Gastrocnemius medialis (tissue), 4 donors: ENCODE results near the gene EPM2A. TPM values are rescaled to one million over a fixed set of nuclear protein-coding genes. Genes with fewer than 3 reads are reported as not detected.

Source experiments
- ATAC-seq, 2 donors: fragments of 150-250 bp; one replicate each; pipeline ENCODE4 v1.9.1; 2016
- DNase-seq, 2 donors: peaks; one replicate each; pipeline ENCODE4 v3.0.0-alpha.2; 2019
- H3K27ac ChIP-seq, 4 donors: fragments of 200-600 bp; sonication (generic); 1 replicate in 1 of 4; 2 replicates in 3 of 4; pipeline ENCODE4 v1.5.1; 2016 to 2018; ENCODE audit warnings: mild to moderate bottlenecking in 2 of 4, moderate library complexity in 1 of 4
- H3K27me3 ChIP-seq, 3 donors: fragments of 200-600 bp; sonication (generic) in 2 of 3; 1 replicate in 1 of 3; 2 replicates in 2 of 3; pipeline versions ENCODE4 v1.5.1 to v1.6.0; 2016 to 2019; ENCODE audit warnings: mild to moderate bottlenecking in 1 of 3, moderate library complexity in 1 of 3
- H3K36me3 ChIP-seq, 2 donors: fragments of 200-600 bp; sonication (generic) in 1 of 2; one replicate each; pipeline ENCODE4 v1.5.1; 2017 to 2018
- H3K4me1 ChIP-seq, 2 donors: fragments of 200-600 bp; sonication (generic) in 1 of 2; one replicate each; pipeline ENCODE4 v1.5.1; 2016 to 2017; ENCODE audit warnings: mild to moderate bottlenecking in 2 of 2
- H3K4me3 ChIP-seq, 4 donors: fragments of 200-600 bp; sonication (generic) in 3 of 4; 1 replicate in 1 of 4; 2 replicates in 3 of 4; pipeline ENCODE4 v1.5.1; 2016 to 2019; ENCODE audit warnings: mild to moderate bottlenecking in 2 of 4
- H3K9me3 ChIP-seq, 3 donors: fragments of 200-600 bp; sonication (generic) in 2 of 3; 1 replicate in 1 of 3; 2 replicates in 2 of 3; pipeline ENCODE4 v1.5.1; 2016 to 2019
- POLR2A ChIP-seq, 2 donors: fragments of 450-650 bp; IDR thresholded peaks; one replicate each; pipeline ENCODE4 v1.6.1; 2017; ENCODE audit warnings: antibody characterized with exemption in 2 of 2, mild to moderate bottlenecking in 2 of 2, moderate library complexity in 2 of 2
- in situ Hi-C, 4 donors: fragments of 200-750 bp; cut with MboI; loops; one replicate each; pipeline versions ENCODE4 v1.15.0 to v1.8.0; 2017; ENCODE audit warnings: low sequenced_read_pairs in 4 of 4
- intact Hi-C: fragments of 100-400 bp; cut with DNase I; formaldehyde crosslinking; loops from one replicate; pipeline ENCODE4 v1.15.1; 2023; ENCODE audit warnings: low total_unique reads
- total RNA-seq, 4 donors: library from RNA; depleted of rRNA; stranded (reverse); fragments of >200 nt; gene quantifications; one replicate each; pipeline versions ENCODE4 v1.1.0 to v1.2.3, GENCODE V29; 2016
- TF ChIP-seq, protein P1 (sequence below), 5 experiments: fragments of 450-650 bp in 3 of 5; fragments of 200-600 bp in 2 of 5; sonication (generic) in 2 of 5; IDR thresholded peaks in 4 of 5; conservative IDR thresholded peaks in 1 of 5; 1 replicate in 4 of 5; 2 replicates in 1 of 5; pipeline ENCODE4 v1.5.1; 2016 to 2019; ENCODE audit warnings: antibody characterized with exemption in 5 of 5, mild to moderate bottlenecking in 3 of 5, moderate library complexity in 3 of 5

EPM2A gene
- total RNA-seq, 4 donors from 2014 or later: 51.9 to 100.0 (median 68.2) TPM

DNA sequence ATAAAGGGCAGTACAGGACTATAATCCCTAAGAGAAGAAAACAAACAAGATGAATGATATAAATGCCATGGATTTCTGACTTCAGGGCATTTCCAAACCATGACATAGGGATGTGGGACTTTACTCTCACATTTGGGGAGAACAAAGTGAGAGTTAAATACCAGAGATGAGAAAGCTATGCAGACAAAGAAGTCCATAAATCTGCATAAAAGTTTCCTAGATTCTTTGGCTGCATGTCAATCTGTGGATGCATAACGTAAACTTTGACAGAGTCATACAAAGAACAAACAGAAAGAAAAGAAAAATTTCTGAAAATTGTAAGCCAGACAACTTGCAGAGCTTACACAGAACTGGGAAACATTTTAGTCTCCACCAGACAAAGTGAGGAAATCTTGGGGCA lies 11.7 kb downstream of the EPM2A start:
- Histone ChIP-seq H3K4me1 (no peaks in the 10 kb centered on the region), H3K9me3 (no peaks in the 10 kb centered on the region), H3K27me3 (no peaks in the 10 kb centered on the region), H3K4me3 (no peak overlapping the region), H3K36me3 (no peaks in the 10 kb centered on the region), H3K27ac (no peak overlapping the region)
- in situ Hi-C loops: no loop called here
- ATAC-seq: no peak
- DNase-seq: no peak
- intact Hi-C loops: no loop called here
- TF ChIP-seq, protein P1, sequence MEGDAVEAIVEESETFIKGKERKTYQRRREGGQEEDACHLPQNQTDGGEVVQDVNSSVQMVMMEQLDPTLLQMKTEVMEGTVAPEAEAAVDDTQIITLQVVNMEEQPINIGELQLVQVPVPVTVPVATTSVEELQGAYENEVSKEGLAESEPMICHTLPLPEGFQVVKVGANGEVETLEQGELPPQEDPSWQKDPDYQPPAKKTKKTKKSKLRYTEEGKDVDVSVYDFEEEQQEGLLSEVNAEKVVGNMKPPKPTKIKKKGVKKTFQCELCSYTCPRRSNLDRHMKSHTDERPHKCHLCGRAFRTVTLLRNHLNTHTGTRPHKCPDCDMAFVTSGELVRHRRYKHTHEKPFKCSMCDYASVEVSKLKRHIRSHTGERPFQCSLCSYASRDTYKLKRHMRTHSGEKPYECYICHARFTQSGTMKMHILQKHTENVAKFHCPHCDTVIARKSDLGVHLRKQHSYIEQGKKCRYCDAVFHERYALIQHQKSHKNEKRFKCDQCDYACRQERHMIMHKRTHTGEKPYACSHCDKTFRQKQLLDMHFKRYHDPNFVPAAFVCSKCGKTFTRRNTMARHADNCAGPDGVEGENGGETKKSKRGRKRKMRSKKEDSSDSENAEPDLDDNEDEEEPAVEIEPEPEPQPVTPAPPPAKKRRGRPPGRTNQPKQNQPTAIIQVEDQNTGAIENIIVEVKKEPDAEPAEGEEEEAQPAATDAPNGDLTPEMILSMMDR (IDR thresholded peaks at IDR 0.05 in 4 of 5, conservative IDR thresholded peaks at IDR 0.05 in 1 of 5): no peak
- TF ChIP-seq POLR2A (IDR thresholded peaks at IDR 0.05): no peak

DNA sequence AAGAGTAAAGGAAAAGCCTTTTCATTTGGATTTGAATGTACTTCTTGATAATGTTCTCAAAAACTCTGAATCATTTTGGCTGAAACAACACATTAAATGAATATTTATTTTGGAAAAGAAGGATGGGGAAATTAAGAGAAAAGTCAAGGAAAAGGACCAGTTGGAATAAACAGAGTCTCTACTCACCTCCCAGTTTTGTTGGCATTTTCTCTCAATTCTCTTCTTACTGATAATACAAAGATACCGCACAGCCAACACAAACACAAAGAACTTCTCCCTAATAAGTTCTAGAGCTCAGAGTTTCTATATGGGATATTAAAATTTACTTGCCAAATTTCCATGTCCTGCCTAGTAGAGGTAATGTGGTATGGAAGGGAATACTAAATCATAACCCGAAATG lies 13.1 kb downstream of the EPM2A start:
- in situ Hi-C loops (no loop called here), intact Hi-C loops (no loop called here)
- Histone ChIP-seq H3K27ac (no peak overlapping the region), H3K36me3 (no peaks in the 10 kb centered on the region), H3K4me3 (no peak overlapping the region), H3K27me3 (no peaks in the 10 kb centered on the region), H3K4me1 (no peaks in the 10 kb centered on the region), H3K9me3 (no peaks in the 10 kb centered on the region)
- DNase-seq: no peak
- TF ChIP-seq, protein P1 (IDR thresholded peaks at IDR 0.05 in 4 of 5, conservative IDR thresholded peaks at IDR 0.05 in 1 of 5): no peak
- TF ChIP-seq POLR2A (IDR thresholded peaks at IDR 0.05): no peak
- ATAC-seq: no peak

GRCh38 chr6:145721144-145721543 lies 14.2 kb downstream of the EPM2A start:
- H3K36me3 ChIP-seq: no peaks in the 10 kb centered on the region
- H3K9me3 ChIP-seq: no peaks in the 10 kb centered on the region
- H3K27me3 ChIP-seq: no peaks in the 10 kb centered on the region
- TF ChIP-seq, protein P1 (IDR thresholded peaks at IDR 0.05 in 4 of 5, conservative IDR thresholded peaks at IDR 0.05 in 1 of 5): no peak
- no peak for TF ChIP-seq POLR2A (IDR thresholded peaks at IDR 0.05)
- no peak overlapping the region for H3K4me3 ChIP-seq
- no peak for ATAC-seq
- in situ Hi-C loops (no loop called here), intact Hi-C loops (no loop called here)
- no peak for DNase-seq
- H3K27ac ChIP-seq: no peak overlapping the region
- no peaks in the 10 kb centered on the region for H3K4me1 ChIP-seq

DNA sequence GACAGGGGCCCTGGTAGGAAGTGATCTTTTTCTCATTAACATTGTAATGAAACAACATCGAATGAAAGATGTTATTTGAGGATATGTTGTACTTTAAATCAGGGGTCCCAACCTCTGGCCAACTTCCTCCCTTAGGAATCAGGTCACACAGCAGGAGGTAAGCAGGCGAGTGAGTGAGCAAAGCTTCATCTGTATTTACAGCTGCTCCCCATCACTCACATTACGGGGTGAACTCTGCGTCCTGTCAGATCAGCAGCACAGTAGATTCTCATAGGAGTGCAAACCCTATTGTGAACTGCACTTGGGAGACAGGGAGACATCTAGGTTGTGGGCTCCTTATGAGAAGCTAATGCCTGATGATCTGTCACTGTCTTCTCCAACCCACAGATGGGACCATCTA lies 19.9 kb downstream of the EPM2A start:
- no peak overlapping the region for H3K4me3 ChIP-seq
- no peak overlapping the region for H3K27ac ChIP-seq
- no peaks in the 10 kb centered on the region for H3K9me3 ChIP-seq
- in situ Hi-C loops: no loop called here
- no peaks in the 10 kb centered on the region for H3K27me3 ChIP-seq
- no peaks in the 10 kb centered on the region for H3K4me1 ChIP-seq
- TF ChIP-seq POLR2A (IDR thresholded peaks at IDR 0.05): no peak
- DNase-seq: no peak
- H3K36me3 ChIP-seq: peaks cover 0 to 9% of the 10 kb centered on the region in 2 donors
- no peak for ATAC-seq
- intact Hi-C loops: no loop called here

DNA sequence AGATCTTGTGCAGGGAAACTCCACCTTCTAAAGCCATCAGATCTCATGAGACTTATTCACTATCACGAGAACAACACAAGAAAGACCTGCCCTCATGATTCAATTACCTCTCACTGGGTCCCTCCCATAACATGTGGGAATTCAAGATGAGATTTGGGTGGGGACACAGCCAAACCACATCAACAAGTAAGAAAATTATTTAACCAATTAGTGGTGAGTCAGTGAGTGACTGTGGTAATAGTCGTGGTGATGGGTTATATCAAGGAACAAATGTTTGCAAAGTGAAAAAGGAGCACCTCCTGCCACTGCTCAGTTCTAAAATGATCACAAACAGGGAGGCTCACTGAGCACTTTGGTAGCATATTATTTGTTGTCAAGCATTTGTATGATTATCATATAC lies 20.6 kb downstream of the EPM2A start:
- H3K4me3 ChIP-seq: no peak overlapping the region
- H3K27ac ChIP-seq: no peak overlapping the region
- no peaks in the 10 kb centered on the region for H3K27me3 ChIP-seq
- intact Hi-C loops: no loop called here
- H3K36me3 ChIP-seq: peaks cover 0 to 9% of the 10 kb centered on the region in 2 donors
- no peak for ATAC-seq
- H3K9me3 ChIP-seq: no peaks in the 10 kb centered on the region
- TF ChIP-seq POLR2A (IDR thresholded peaks at IDR 0.05): no peak
- TF ChIP-seq, protein P1 (IDR thresholded peaks at IDR 0.05 in 4 of 5, conservative IDR thresholded peaks at IDR 0.05 in 1 of 5): no peak
- in situ Hi-C loops: no loop called here
- H3K4me1 ChIP-seq: no peaks in the 10 kb centered on the region
- no peak for DNase-seq
